ENCODE results near the gene KCNC1.

GRCh38 chr11:17775507-17776211, 41.1 kb downstream of the KCNC1 start:
- no peak for TF ChIP-seq CTCF (IDR thresholded peaks at IDR 0.05)
- TF ChIP-seq EP300 (IDR thresholded peaks at IDR 0.05): no peak
